Mucosa of rectum (tissue), 2 donors: Measurements from ENCODE around the gene TBC1D9B.
"Not testable (repeated sequence)": the region's sequence is repeated elsewhere in the genome, so short reads cannot be mapped to it uniquely, and the experiment has no call there.

ENCODE experiments used
- H3K27ac ChIP-seq, 2 donors: one replicate each; pipeline ENCODE4 v1.7.0; 2013; ENCODE audit warnings: inconsistent platforms in 2 of 2, low read depth in 2 of 2, low read length in 2 of 2
- H3K27me3 ChIP-seq, 2 donors: one replicate each; pipeline ENCODE4 v1.7.0; 2013; ENCODE audit warnings: low read length in 2 of 2; ENCODE audit not compliant: control insufficient read depth in 2 of 2, insufficient read depth in 2 of 2
- H3K36me3 ChIP-seq, 2 donors: one replicate each; pipeline ENCODE4 v1.7.0; 2013; ENCODE audit warnings: low read length in 2 of 2; ENCODE audit not compliant: control insufficient read depth in 2 of 2, insufficient read depth in 2 of 2
- H3K4me1 ChIP-seq, 2 donors: one replicate each; pipeline ENCODE4 v1.7.0; 2013; ENCODE audit warnings: low read length in 2 of 2, mild to moderate bottlenecking in 1 of 2; ENCODE audit not compliant: control insufficient read depth in 2 of 2, insufficient read depth in 2 of 2
- H3K4me3 ChIP-seq, 2 donors: one replicate each; pipeline ENCODE4 v1.7.0; 2013; ENCODE audit warnings: low read length in 2 of 2
- H3K9ac ChIP-seq, 2 donors: one replicate each; pipeline ENCODE4 v1.7.0; 2013; ENCODE audit warnings: low read length in 2 of 2, low read depth in 1 of 2, mild to moderate bottlenecking in 1 of 2
- H3K9me3 ChIP-seq, 2 donors: one replicate each; pipeline ENCODE4 v1.7.0; 2013; ENCODE audit warnings: low read length in 2 of 2; ENCODE audit not compliant: control insufficient read depth in 2 of 2
- donor health status: healthy.
- donor health status: Normal muscosa, but diverticular disease.

TBC1D9B gene

DNA sequence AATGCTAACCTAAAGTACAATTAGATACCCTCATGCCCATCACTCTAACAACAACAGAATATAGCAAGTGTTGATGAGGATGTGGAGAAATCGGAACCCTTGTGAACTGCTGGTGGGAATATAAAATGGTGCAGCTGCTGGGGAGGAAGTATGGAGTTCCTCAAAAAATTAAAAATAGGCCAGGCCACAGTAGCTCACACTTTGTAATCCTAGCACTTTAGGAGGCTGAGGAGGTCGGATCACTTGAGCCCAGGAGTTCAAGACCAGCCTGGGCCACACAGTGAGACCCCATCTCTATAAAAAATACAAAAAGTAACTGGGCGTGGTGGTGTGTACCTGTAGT is 31.1 kb downstream of the TBC1D9B start:
- no peaks in the 10 kb centered on the region for H3K4me1 ChIP-seq
- H3K9ac ChIP-seq = no peak overlapping the region
- H3K36me3 ChIP-seq = peaks cover 62 to 64% of the 10 kb centered on the region in 2 donors
- H3K27ac ChIP-seq = no peak overlapping the region
- H3K4me3 ChIP-seq = no peak overlapping the region
- no peaks in the 10 kb centered on the region for H3K9me3 ChIP-seq
- no peaks in the 10 kb centered on the region for H3K27me3 ChIP-seq

DNA sequence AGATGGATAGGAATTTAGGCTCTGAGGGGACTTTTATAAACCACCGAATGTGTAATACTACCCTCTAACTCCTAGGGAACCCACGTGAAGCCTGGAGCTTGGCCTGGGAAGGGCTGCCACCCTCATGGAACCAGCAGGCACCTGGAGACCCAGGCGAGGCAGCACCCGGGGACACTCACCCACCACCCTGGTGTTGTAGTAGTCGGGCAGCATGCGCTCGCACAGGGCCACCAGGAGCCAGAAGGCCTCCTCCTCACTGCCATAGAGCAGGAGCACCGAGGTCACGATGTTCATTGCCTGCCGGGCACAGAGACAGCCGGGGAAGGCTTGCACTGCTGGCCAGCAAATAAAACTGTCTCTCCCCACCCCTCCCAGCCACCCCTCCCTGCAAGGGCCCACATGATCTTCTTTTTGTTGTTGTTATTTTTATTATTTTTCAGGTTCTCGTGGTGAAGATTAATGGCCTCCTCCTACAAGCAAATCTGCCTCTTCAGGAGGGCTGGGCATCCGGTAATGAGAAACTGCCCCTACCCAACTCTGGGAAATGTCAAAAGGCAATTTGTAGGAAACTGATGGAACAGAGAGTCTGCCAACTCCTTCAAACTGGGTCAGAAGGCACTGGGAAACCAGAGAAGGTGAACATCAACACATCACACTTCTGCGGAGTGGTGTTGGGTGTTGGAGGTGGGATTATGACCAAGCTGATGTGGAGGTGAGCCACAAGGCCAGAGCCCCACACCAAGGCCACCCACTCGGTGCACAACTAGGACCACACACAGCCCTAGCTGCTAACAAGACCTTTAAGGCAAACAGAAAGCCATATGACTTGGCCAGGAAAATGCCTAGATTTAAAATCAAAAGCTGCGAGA is 31.7 kb downstream of the TBC1D9B start:
- Histone ChIP-seq H3K9me3 (no peaks in the 10 kb centered on the region), H3K4me3 (no peak overlapping the region), H3K36me3 (peaks cover 62 to 69% of the 10 kb centered on the region in 2 donors), H3K9ac (no peak overlapping the region), H3K27me3 (no peaks in the 10 kb centered on the region), H3K4me1 (no peaks in the 10 kb centered on the region), H3K27ac (no peak overlapping the region)

DNA sequence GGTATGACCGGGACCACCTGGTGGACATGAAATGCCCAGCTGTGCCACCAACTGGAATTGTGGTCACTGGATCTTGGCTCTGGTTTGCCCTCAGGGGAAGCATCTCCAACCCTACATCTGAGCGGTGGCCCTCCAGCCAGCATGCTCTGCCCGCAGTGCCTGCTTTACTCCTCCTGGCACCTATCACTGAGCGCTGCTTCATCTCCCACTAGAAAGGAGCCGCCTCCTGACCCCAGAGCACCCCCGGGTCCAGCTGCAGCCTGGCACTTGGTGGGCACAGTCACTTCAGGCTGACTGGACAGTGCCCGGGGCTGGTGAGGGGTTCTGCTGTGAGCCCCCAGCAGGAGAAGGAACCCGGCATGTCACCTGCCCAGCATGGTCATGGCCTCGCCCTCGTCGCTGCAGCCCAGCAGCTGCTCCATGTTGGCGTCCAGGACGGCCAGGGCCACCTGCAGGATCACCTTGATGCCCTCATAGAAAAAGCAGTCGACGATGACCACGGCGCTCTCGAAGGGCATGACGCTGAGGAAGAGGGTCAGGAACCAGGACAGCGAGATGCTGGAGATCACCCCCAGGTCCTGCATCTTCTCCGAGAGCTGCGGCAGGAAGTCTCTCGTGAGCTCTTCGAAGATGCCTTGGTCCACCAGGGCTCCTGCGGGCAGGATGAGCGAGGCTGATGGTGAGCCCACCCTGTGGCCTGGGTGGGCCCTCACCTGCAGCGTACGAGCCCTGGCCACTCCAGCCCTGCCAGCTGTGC is 33.0 kb downstream of the TBC1D9B start:
- Histone ChIP-seq H3K9ac (no peak overlapping the region), H3K36me3 (peaks cover 71 to 74% of the 10 kb centered on the region in 2 donors), H3K9me3 (no peaks in the 10 kb centered on the region), H3K27ac (no peak overlapping the region), H3K27me3 (no peaks in the 10 kb centered on the region), H3K4me1 (no peaks in the 10 kb centered on the region), H3K4me3 (no peak overlapping the region)

DNA sequence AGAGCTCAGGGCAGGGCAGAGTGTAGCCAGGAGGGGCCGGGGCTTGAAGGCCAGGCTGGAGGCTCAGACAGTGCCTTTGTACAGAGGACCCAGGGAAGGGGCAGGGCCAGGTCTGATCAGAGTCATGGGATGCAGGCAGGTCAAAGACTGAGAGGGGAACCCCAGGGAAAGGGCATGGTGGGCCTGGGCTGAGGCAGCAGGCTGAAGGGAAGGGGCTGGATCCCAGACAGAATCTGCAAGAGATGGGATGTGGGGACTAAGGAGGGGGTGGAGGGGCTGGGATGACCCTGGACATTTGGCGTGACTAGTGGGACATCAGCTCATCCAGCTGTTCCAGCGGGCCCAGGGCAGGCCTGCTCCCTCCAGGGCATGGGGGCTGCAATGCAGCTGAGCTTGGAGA is 33.6 kb downstream of the TBC1D9B start:
- Histone ChIP-seq H3K9ac (no peak overlapping the region), H3K27me3 (no peaks in the 10 kb centered on the region), H3K36me3 (peaks cover 72 to 76% of the 10 kb centered on the region in 2 donors), H3K4me3 (no peak overlapping the region), H3K4me1 (no peaks in the 10 kb centered on the region), H3K9me3 (no peaks in the 10 kb centered on the region), H3K27ac (no peak overlapping the region)

DNA sequence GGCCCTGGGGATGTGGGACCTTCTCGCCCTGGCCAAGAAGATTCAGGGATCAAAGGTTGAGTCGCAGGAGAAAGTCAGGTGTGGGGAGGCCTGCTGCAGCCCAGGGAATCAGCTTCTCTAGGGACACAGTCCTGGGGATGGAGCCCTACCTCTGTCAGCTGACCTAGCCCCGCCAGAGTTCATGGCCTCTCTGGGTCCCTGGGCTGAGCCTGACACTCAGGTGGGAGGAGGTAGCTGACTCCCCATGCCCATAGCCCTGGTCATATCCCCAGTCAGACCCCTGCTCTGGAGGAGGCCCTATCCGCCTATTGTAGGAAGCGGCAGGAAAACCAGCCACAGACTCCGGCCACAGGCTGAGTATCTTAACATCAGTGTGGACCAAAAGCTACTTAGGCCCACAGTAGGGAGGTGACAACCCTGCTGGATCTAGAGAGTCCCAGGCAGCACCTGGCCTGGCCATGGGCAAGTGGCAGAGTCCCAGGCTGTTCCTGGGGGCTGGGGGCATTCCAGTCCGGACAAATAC is 34.0 kb downstream of the TBC1D9B start:
- Histone ChIP-seq H3K4me1 (no peaks in the 10 kb centered on the region), H3K27me3 (no peaks in the 10 kb centered on the region), H3K27ac (no peak overlapping the region), H3K9me3 (no peaks in the 10 kb centered on the region), H3K4me3 (no peak overlapping the region), H3K9ac (no peak overlapping the region), H3K36me3 (peaks cover 67 to 77% of the 10 kb centered on the region in 2 donors)

DNA sequence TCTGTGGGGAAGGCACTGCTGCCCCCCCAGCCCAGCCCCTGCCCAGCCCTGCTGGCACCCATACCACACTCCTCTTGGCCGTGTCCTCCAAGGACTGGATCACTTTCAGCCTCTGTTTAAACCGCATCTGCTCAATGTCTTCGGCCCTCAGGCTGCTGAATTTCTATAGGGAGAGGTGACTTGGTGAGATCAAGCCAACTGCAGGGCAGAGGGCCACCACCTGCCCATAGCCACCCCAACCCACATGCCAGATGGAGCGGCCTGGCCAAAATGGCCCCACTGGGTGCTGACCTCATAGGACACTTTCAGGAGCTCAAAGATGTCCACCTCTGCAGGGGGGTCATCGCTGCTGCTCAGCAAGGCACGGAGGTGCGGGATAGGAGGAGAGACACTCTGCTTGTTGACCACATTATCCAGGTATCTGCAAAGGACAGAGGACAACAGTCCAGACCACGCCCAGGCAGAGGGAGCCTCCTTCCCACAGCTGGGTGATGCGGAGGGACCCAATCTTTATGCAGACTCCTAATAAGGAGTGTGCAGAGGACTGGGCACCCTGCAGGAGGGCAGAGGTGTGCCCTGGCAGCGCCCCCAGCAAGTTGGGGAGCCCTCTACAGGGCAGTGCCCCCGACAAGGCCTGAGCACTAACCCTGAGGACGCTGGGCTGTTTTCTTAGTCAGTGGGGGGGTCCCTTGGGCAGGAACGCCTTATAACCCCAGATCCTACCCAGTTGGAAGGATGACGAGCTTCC is 34.7 kb downstream of the TBC1D9B start:
- H3K36me3 ChIP-seq = peaks cover 64 to 74% of the 10 kb centered on the region in 2 donors

DNA sequence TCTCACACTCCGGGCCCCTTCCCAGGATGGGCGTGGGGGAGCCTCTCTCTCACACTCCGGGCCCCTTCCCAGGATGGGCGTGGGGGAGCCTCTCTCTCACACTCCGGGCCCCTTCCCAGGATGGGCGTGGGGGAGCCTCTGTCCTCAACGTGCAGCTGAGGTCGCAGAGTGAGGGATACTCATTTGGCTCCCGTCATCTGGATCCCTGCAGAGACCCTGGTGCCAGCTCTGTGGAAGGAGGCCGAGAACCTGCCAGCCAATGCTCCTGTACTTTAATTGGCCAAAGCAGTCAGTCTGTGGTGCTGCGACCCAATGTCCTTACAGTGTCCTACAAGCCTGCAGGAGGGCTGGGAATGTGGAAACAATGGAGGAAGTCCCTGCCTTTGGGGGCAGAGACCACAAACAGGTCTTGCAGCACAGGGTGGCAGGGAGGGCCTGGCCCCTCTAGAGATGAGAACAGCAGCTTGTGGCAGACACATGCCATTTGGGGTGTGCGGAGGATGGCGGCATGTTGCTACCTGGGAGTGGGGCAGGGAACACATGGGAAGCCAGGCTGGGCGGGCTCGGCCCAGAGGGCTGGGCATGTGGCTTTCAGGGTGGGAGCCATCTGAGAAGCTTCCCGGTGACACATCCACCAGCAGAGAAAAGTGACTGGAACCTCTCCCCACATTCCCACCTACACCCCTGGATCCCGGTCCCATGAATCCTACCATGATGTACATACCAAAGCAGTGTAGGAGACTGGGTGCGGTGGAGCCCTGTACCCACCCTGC is 35.5 kb downstream of the TBC1D9B start:
- no peak overlapping the region for H3K4me3 ChIP-seq
- no peaks in the 10 kb centered on the region for H3K9me3 ChIP-seq
- no peak overlapping the region for H3K27ac ChIP-seq
- no peak overlapping the region for H3K9ac ChIP-seq
- H3K27me3 ChIP-seq = no peaks in the 10 kb centered on the region
- no peaks in the 10 kb centered on the region for H3K4me1 ChIP-seq
- H3K36me3 ChIP-seq = peaks cover 59 to 70% of the 10 kb centered on the region in 2 donors

More for the DNA sequence above, 34.7 kb downstream of the TBC1D9B start:
- H3K4me1 ChIP-seq = no peaks in the 10 kb centered on the region
- no peaks in the 10 kb centered on the region for H3K9me3 ChIP-seq
- H3K27me3 ChIP-seq = no peaks in the 10 kb centered on the region
- H3K9ac ChIP-seq = no peak overlapping the region
- H3K27ac ChIP-seq = no peak overlapping the region
- H3K4me3 ChIP-seq = no peak overlapping the region

DNA sequence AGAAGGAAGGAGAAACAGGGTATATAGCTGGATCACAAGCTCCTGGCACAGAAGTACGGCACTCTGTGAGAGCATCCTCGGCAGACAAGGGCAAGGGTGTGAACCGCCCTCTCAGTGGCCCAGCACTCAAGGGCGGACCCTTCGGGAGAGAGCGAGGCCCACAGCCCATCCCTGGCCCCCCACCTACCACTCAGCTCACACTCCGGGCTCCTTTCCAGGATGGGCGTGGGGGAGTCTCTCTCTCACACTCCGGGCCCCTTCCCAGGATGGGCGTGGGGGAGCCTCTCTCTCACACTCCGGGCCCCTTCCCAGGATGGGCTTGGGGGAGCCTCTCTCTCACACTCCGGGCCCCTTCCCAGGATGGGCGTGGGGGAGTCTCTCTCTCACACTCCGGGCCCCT is 36.2 kb downstream of the TBC1D9B start:
- H3K9ac ChIP-seq, H3K27me3 ChIP-seq, H3K9me3 ChIP-seq, H3K27ac ChIP-seq, H3K4me1 ChIP-seq, H3K4me3 ChIP-seq: not testable (repeated sequence)
- H3K36me3 ChIP-seq = peaks cover 60 to 73% of the 10 kb centered on the region in 2 donors

DNA sequence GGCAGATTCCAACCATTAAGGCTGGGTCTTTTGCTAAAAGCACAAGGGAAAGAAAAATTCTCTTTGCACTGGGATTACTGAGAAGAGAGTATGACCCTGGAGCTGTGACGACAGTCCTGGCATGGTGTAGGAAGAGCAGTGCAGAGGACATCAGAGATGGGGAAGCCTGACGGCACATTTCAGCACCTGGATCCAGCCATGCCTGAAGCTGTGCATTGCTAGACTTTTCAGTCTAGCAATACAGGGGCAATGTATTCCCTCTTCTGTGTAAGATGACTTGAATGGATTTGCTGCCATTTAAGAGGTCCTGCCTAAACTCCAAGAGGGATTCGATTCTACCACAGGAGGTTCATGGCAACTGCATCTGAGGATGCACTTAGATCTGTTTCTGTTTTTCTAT is 36.7 kb downstream of the TBC1D9B start:
- no peak overlapping the region for H3K9ac ChIP-seq
- H3K27me3 ChIP-seq = no peaks in the 10 kb centered on the region
- H3K36me3 ChIP-seq = peaks cover 59 to 72% of the 10 kb centered on the region in 2 donors
- no peak overlapping the region for H3K27ac ChIP-seq
- H3K9me3 ChIP-seq = no peaks in the 10 kb centered on the region
- no peak overlapping the region for H3K4me3 ChIP-seq
- H3K4me1 ChIP-seq = no peaks in the 10 kb centered on the region
